Peyer's patch (tissue), 4 donors: ENCODE data around the gene ACO1. TPM values are rescaled to one million over a fixed set of nuclear protein-coding genes. Genes with fewer than 3 reads are reported as not detected.
A peak's percentile ranks its signal among the peaks of the same experiment; 100 is the strongest.

Source experiments
- DNase-seq, 3 donors: peaks; one replicate each; pipeline ENCODE4 v3.0.0-alpha.2; 2017 to 2019
- H3K27ac ChIP-seq, 4 donors: fragments of 200-600 bp; sonication (generic); one replicate each; pipeline ENCODE4 v1.5.1; 2016 to 2019
- H3K27me3 ChIP-seq, 2 donors: fragments of 200-600 bp; sonication (generic); one replicate each; pipeline ENCODE4 v1.5.1; 2019
- H3K36me3 ChIP-seq, 3 donors: fragments of 200-600 bp; sonication (generic); one replicate each; pipeline ENCODE4 v1.5.1; 2016 to 2019
- H3K4me1 ChIP-seq, 4 donors: fragments of 200-600 bp; sonication (generic); one replicate each; pipeline ENCODE4 v1.5.1; 2016 to 2019
- H3K4me3 ChIP-seq, 4 donors: fragments of 200-600 bp; sonication (generic); 1 replicate in 3 of 4; 2 replicates in 1 of 4; pipeline ENCODE4 v1.5.1; 2016 to 2019; ENCODE audit warnings: mild to moderate bottlenecking in 1 of 4
- H3K9me3 ChIP-seq, 4 donors: fragments of 200-600 bp; sonication (generic); one replicate each; pipeline ENCODE4 v1.5.1; 2016 to 2019; ENCODE audit warnings: mild to moderate bottlenecking in 1 of 4
- CTCF ChIP-seq, 6 experiments: fragments of 450-650 bp in 4 of 6; fragments of 200-600 bp in 2 of 6; sonication (generic) in 1 of 6; IDR thresholded peaks; one replicate each; pipeline ENCODE4 v1.5.1; 2017 to 2019; ENCODE audit warnings: antibody characterized with exemption in 6 of 6, mild to moderate bottlenecking in 3 of 6, moderate library complexity in 1 of 6
- POLR2A ChIP-seq, 2 donors: fragments of 450-650 bp; IDR thresholded peaks; one replicate each; pipeline ENCODE4 v1.5.1; 2017; ENCODE audit warnings: antibody characterized with exemption in 2 of 2, mild to moderate bottlenecking in 2 of 2, moderate library complexity in 2 of 2
- total RNA-seq, 4 donors: library from RNA; depleted of rRNA; stranded (reverse); fragments of >200 nt; gene quantifications; one replicate each; pipeline ENCODE4 v1.1.0, GENCODE V29; 2016

ACO1 gene
- total RNA-seq, 4 donors from 2014 or later = 22.3 to 61.8 (median 51.7) TPM

GRCh38 chr9:32378993-32379729, 5.3 kb upstream of the ACO1 start:
- Histone ChIP-seq H3K9me3 (no peaks in the 10 kb centered on the region), H3K4me1 (no peaks in the 10 kb centered on the region), H3K4me3 (no peak overlapping the region), H3K27ac (no peak overlapping the region), H3K27me3 (no peaks in the 10 kb centered on the region), H3K36me3 (no peaks in the 10 kb centered on the region)
- peak in 1 of 3 donors; percentile 71 for DNase-seq
- no peak for TF ChIP-seq POLR2A (IDR thresholded peaks at IDR 0.05)
- peak; percentile 45 to 97 (median 88) for TF ChIP-seq CTCF (IDR thresholded peaks at IDR 0.05)

- Histone ChIP-seq H3K4me3 (no peak overlapping the region), H3K27ac (no peak overlapping the region), H3K4me1 (peaks cover 0 to 8% (median 2%) of the 10 kb centered on the region in 4 donors), H3K9me3 (no peaks in the 10 kb centered on the region), H3K27me3 (no peaks in the 10 kb centered on the region), H3K36me3 (no peaks in the 10 kb centered on the region)
- DNase-seq = no peak
- TF ChIP-seq CTCF (IDR thresholded peaks at IDR 0.05) (no peak), POLR2A (IDR thresholded peaks at IDR 0.05) (no peak)
Measured at GRCh38 chr9:32380944-32381343, 3.5 kb upstream of the ACO1 start.

- no peaks in the 10 kb centered on the region for H3K27me3 ChIP-seq
- H3K36me3 ChIP-seq = no peaks in the 10 kb centered on the region
- DNase-seq = no peak
- TF ChIP-seq POLR2A (IDR thresholded peaks at IDR 0.05) (no peak), CTCF (IDR thresholded peaks at IDR 0.05) (no peak)
- H3K27ac ChIP-seq = no peak overlapping the region
- no peaks in the 10 kb centered on the region for H3K9me3 ChIP-seq
- H3K4me1 ChIP-seq = peaks cover 0 to 13% (median 2%) of the 10 kb centered on the region in 4 donors
- no peak overlapping the region for H3K4me3 ChIP-seq
Measured at GRCh38 chr9:32382565-32383320, 1.7 kb upstream of the ACO1 start.

- no peaks in the 10 kb centered on the region for H3K36me3 ChIP-seq
- H3K4me3 ChIP-seq = peak overlapping the region; percentile 62 to 82 (median 67)
Measured at GRCh38 chr9:32384002-32384363, 460 bp upstream of the ACO1 start.

More at GRCh38 chr9:32384002-32384363, 460 bp upstream of the ACO1 start:
- DNase-seq = peak in 1 of 3 donors; percentile 50
- TF ChIP-seq CTCF (IDR thresholded peaks at IDR 0.05) (no peak), POLR2A (IDR thresholded peaks at IDR 0.05) (no peak)
- Histone ChIP-seq H3K27me3 (no peaks in the 10 kb centered on the region), H3K27ac (peak overlapping the region; percentile 77 to 85 (median 80)), H3K9me3 (no peaks in the 10 kb centered on the region), H3K4me1 (peaks cover 0 to 13% (median 2%) of the 10 kb centered on the region in 4 donors)
